Neuron (in vitro differentiated cells): Measurements from ENCODE around the gene RYR2.

Experiments
- H2AFZ ChIP-seq: one replicate; pipeline ENCODE4 v1.6.1; 2013; ENCODE audit warnings: low read depth, mild to moderate bottlenecking, inconsistent platforms, low read length, moderate library complexity
- H3K27me3 ChIP-seq: one replicate; pipeline ENCODE4 v1.6.1; 2013; ENCODE audit warnings: low read length; ENCODE audit not compliant: insufficient read depth
- H3K36me3 ChIP-seq: one replicate; pipeline ENCODE4 v1.6.1; 2013; ENCODE audit warnings: low read length; ENCODE audit not compliant: insufficient read depth
- H3K4me1 ChIP-seq: one replicate; pipeline ENCODE4 v1.6.1; 2013; ENCODE audit warnings: low read length; ENCODE audit not compliant: insufficient read depth
- H3K4me3 ChIP-seq: 2 replicates; pipeline ENCODE4 v1.5.1; 2013; ENCODE audit warnings: mild to moderate bottlenecking, low read length, moderate library complexity
- H3K9me3 ChIP-seq: one replicate; pipeline ENCODE4 v1.6.1; 2013; ENCODE audit warnings: low read length

Gene RYR2

GRCh38 chr1:237062976-237063375 lies 21.0 kb downstream of the RYR2 start:
- Histone ChIP-seq H3K4me1 (no peaks in the 10 kb centered on the region), H3K36me3 (no peaks in the 10 kb centered on the region), H2AFZ (no peak overlapping the region), H3K4me3 (no peak overlapping the region), H3K9me3 (no peaks in the 10 kb centered on the region), H3K27me3 (no peaks in the 10 kb centered on the region)

GRCh38 chr1:237065903-237066302 lies 23.9 kb downstream of the RYR2 start:
- no peaks in the 10 kb centered on the region for H3K9me3 ChIP-seq
- no peaks in the 10 kb centered on the region for H3K27me3 ChIP-seq
- no peak overlapping the region for H2AFZ ChIP-seq
- no peak overlapping the region for H3K4me3 ChIP-seq
- no peaks in the 10 kb centered on the region for H3K4me1 ChIP-seq
- H3K36me3 ChIP-seq: no peaks in the 10 kb centered on the region

GRCh38 chr1:237070519-237070918 lies 28.5 kb downstream of the RYR2 start:
- no peaks in the 10 kb centered on the region for H3K9me3 ChIP-seq
- no peak overlapping the region for H2AFZ ChIP-seq
- no peaks in the 10 kb centered on the region for H3K27me3 ChIP-seq
- no peaks in the 10 kb centered on the region for H3K4me1 ChIP-seq
- no peak overlapping the region for H3K4me3 ChIP-seq
- H3K36me3 ChIP-seq: no peaks in the 10 kb centered on the region

GRCh38 chr1:237071641-237072420 lies 29.8 kb downstream of the RYR2 start:
- Histone ChIP-seq H3K36me3 (no peaks in the 10 kb centered on the region), H3K4me3 (no peak overlapping the region), H3K27me3 (no peaks in the 10 kb centered on the region), H3K4me1 (no peaks in the 10 kb centered on the region), H2AFZ (no peak overlapping the region), H3K9me3 (no peaks in the 10 kb centered on the region)

GRCh38 chr1:237074371-237075117 lies 32.6 kb downstream of the RYR2 start:
- Histone ChIP-seq H3K4me3 (no peak overlapping the region), H3K4me1 (no peaks in the 10 kb centered on the region), H3K27me3 (no peaks in the 10 kb centered on the region), H2AFZ (no peak overlapping the region), H3K9me3 (no peaks in the 10 kb centered on the region), H3K36me3 (no peaks in the 10 kb centered on the region)

- Histone ChIP-seq H2AFZ (no peak overlapping the region), H3K36me3 (no peaks in the 10 kb centered on the region), H3K9me3 (no peaks in the 10 kb centered on the region), H3K4me3 (no peak overlapping the region), H3K4me1 (no peaks in the 10 kb centered on the region), H3K27me3 (peaks cover 5% of the 10 kb centered on the region)
Observed at GRCh38 chr1:237084341-237085077, 42.5 kb downstream of the RYR2 start.

GRCh38 chr1:237091691-237092090 lies 49.7 kb downstream of the RYR2 start:
- no peaks in the 10 kb centered on the region for H3K27me3 ChIP-seq
- H3K36me3 ChIP-seq: no peaks in the 10 kb centered on the region
- H3K4me1 ChIP-seq: no peaks in the 10 kb centered on the region

GRCh38 chr1:237093691-237094090 lies 51.7 kb downstream of the RYR2 start:
- Histone ChIP-seq H3K36me3 (no peaks in the 10 kb centered on the region), H3K9me3 (no peaks in the 10 kb centered on the region), H3K4me3 (no peak overlapping the region), H2AFZ (no peak overlapping the region), H3K4me1 (no peaks in the 10 kb centered on the region), H3K27me3 (no peaks in the 10 kb centered on the region)

More at GRCh38 chr1:237091691-237092090, 49.7 kb downstream of the RYR2 start:
- Histone ChIP-seq H3K4me3 (no peak overlapping the region), H2AFZ (no peak overlapping the region), H3K9me3 (no peaks in the 10 kb centered on the region)

GRCh38 chr1:237098541-237098940 lies 56.6 kb downstream of the RYR2 start:
- no peak overlapping the region for H3K4me3 ChIP-seq
- H3K4me1 ChIP-seq: no peaks in the 10 kb centered on the region
- H3K9me3 ChIP-seq: no peaks in the 10 kb centered on the region
- H2AFZ ChIP-seq: no peak overlapping the region
- H3K27me3 ChIP-seq: no peaks in the 10 kb centered on the region
- H3K36me3 ChIP-seq: no peaks in the 10 kb centered on the region

GRCh38 chr1:237103021-237103420 lies 61.0 kb downstream of the RYR2 start:
- Histone ChIP-seq H3K4me1 (no peaks in the 10 kb centered on the region), H2AFZ (no peak overlapping the region), H3K36me3 (no peaks in the 10 kb centered on the region), H3K9me3 (no peaks in the 10 kb centered on the region), H3K27me3 (no peaks in the 10 kb centered on the region), H3K4me3 (no peak overlapping the region)

- H3K36me3 ChIP-seq: no peaks in the 10 kb centered on the region
- no peak overlapping the region for H3K4me3 ChIP-seq
- H2AFZ ChIP-seq: no peak overlapping the region
- no peaks in the 10 kb centered on the region for H3K27me3 ChIP-seq
- no peaks in the 10 kb centered on the region for H3K9me3 ChIP-seq
- H3K4me1 ChIP-seq: no peaks in the 10 kb centered on the region
Observed at GRCh38 chr1:237104096-237104495, 62.1 kb downstream of the RYR2 start.

GRCh38 chr1:237105826-237106225 lies 63.8 kb downstream of the RYR2 start:
- no peaks in the 10 kb centered on the region for H3K36me3 ChIP-seq
- H3K27me3 ChIP-seq: no peaks in the 10 kb centered on the region
- no peak overlapping the region for H3K4me3 ChIP-seq

More at GRCh38 chr1:237105826-237106225, 63.8 kb downstream of the RYR2 start:
- no peak overlapping the region for H2AFZ ChIP-seq
- no peaks in the 10 kb centered on the region for H3K9me3 ChIP-seq
- H3K4me1 ChIP-seq: no peaks in the 10 kb centered on the region
